Parathyroid adenoma (tissue), 2 donors: ENCODE data around the gene ZMYND8.
A peak's percentile ranks its signal among the peaks of the same experiment; 100 is the strongest.

Experiments used
- H2AFZ ChIP-seq: fragments of 300-600 bp; sonication (generic); one replicate; pipeline ENCODE4 v1.7.0; 2017; ENCODE audit warnings: antibody characterized with exemption, mild to moderate bottlenecking
- H3K27ac ChIP-seq: fragments of 300-600 bp; sonication (generic); one replicate; pipeline ENCODE4 v1.7.0; 2017
- H3K27me3 ChIP-seq: fragments of 300-600 bp; sonication (generic); one replicate; pipeline ENCODE4 v1.7.0; 2017; ENCODE audit warnings: low read length; ENCODE audit not compliant: control insufficient read depth, insufficient read depth
- H3K36me3 ChIP-seq: fragments of 300-600 bp; sonication (generic); one replicate; pipeline ENCODE4 v1.7.0; 2017; ENCODE audit warnings: low read length; ENCODE audit not compliant: control insufficient read depth, insufficient read depth
- H3K4me1 ChIP-seq: fragments of 300-600 bp; sonication (generic); one replicate; pipeline ENCODE4 v1.7.0; 2017; ENCODE audit warnings: control low read depth
- H3K4me2 ChIP-seq: fragments of 300-600 bp; sonication (generic); one replicate; pipeline ENCODE4 v1.7.0; 2017; ENCODE audit warnings: low read length
- H3K4me3 ChIP-seq: fragments of 300-600 bp; sonication (generic); one replicate; pipeline ENCODE4 v1.7.0; 2017; ENCODE audit warnings: low read depth, low read length
- H3K79me2 ChIP-seq: fragments of 300-600 bp; sonication (generic); one replicate; pipeline ENCODE4 v1.7.0; 2017; ENCODE audit warnings: control low read depth
- H3K9ac ChIP-seq: fragments of 300-600 bp; sonication (generic); one replicate; pipeline ENCODE4 v1.7.0; 2017; ENCODE audit warnings: mild to moderate bottlenecking
- H3K9me3 ChIP-seq: fragments of 300-600 bp; sonication (generic); one replicate; pipeline ENCODE4 v1.7.0; 2017; ENCODE audit warnings: low read length; ENCODE audit not compliant: control insufficient read depth
- TF ChIP-seq, protein P1 (sequence below): fragments of 300-600 bp; sonication (generic); IDR thresholded peaks from one replicate; pipeline ENCODE4 v1.7.0; 2017; ENCODE audit warnings: antibody characterized with exemption, mild to moderate bottlenecking
- donor health status: primary hyperparathyroidism.

The ZMYND8 gene

DNA sequence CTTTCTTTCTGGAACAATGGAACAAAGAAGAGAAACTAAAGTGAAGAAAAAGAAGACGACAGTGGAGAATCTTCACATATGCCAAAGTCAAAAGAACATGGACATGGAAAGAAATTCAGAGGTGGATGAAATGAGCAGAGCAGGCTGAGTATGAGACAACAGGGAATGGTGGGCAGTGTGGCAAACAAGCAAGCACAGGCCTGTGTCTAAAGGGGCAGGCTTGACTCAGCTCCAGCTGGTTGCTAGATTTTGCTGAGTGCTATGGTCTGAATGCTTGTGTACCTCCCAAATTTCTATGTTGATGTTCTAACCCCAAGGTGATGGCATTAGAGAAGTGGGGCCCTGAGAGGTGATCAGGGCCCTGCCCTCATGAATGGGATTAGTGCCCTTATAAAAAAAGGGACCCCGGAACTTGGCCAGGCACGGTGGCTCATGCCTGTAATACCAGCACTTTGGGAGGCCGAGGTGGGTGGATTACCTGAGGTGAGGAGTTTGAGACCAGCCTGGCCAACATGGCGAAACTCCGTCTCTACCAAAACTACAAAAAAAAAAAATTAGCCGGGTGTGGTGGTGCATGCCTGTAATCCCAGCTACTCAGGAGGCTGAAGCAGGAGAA, 49.6 kb downstream of the ZMYND8 start:
- H3K9ac ChIP-seq: no peak overlapping the region
- H3K4me3 ChIP-seq: no peak overlapping the region
- no peaks in the 10 kb centered on the region for H3K9me3 ChIP-seq
- no peak overlapping the region for H3K4me2 ChIP-seq
- no peak overlapping the region for H3K27ac ChIP-seq
- TF ChIP-seq, protein P1, sequence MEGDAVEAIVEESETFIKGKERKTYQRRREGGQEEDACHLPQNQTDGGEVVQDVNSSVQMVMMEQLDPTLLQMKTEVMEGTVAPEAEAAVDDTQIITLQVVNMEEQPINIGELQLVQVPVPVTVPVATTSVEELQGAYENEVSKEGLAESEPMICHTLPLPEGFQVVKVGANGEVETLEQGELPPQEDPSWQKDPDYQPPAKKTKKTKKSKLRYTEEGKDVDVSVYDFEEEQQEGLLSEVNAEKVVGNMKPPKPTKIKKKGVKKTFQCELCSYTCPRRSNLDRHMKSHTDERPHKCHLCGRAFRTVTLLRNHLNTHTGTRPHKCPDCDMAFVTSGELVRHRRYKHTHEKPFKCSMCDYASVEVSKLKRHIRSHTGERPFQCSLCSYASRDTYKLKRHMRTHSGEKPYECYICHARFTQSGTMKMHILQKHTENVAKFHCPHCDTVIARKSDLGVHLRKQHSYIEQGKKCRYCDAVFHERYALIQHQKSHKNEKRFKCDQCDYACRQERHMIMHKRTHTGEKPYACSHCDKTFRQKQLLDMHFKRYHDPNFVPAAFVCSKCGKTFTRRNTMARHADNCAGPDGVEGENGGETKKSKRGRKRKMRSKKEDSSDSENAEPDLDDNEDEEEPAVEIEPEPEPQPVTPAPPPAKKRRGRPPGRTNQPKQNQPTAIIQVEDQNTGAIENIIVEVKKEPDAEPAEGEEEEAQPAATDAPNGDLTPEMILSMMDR: no peak
- H3K36me3 ChIP-seq: no peaks in the 10 kb centered on the region
- H3K4me1 ChIP-seq: peaks cover 24% of the 10 kb centered on the region
- H3K79me2 ChIP-seq: peaks cover 66% of the 10 kb centered on the region
- no peaks in the 10 kb centered on the region for H3K27me3 ChIP-seq
- no peak overlapping the region for H2AFZ ChIP-seq

- no peaks in the 10 kb centered on the region for H3K36me3 ChIP-seq
- H3K79me2 ChIP-seq: peaks cover 61% of the 10 kb centered on the region
- H3K9ac ChIP-seq: no peak overlapping the region
- H2AFZ ChIP-seq: no peak overlapping the region
- no peak overlapping the region for H3K4me2 ChIP-seq
- peaks cover 24% of the 10 kb centered on the region for H3K4me1 ChIP-seq
- TF ChIP-seq, protein P1: no peak
- H3K27ac ChIP-seq: no peak overlapping the region
- no peaks in the 10 kb centered on the region for H3K27me3 ChIP-seq
- H3K9me3 ChIP-seq: no peaks in the 10 kb centered on the region
- H3K4me3 ChIP-seq: no peak overlapping the region
These were observed 50.4 kb downstream of the ZMYND8 start for GRCh38 chr20:47306095-47306494.

DNA sequence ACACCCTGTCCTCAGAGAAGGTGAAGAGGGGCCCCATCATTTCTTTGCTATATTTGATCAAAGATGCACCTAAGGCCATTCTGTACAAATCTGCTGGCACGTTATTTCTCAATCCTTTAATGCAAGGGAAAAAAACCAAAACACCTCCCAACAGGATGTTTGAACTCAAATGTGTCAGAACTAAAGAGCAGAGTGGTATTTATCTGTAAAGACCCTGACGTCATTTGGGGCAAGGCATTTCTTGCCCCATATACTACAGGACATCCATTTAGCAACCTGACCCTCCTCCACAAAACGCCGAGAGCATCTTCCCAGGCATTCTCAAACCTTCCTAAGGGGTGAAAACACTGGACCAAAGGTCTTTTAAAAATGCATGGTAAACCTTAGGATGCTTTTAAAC, 50.8 kb downstream of the ZMYND8 start:
- H3K4me3 ChIP-seq: no peak overlapping the region
- peaks cover 24% of the 10 kb centered on the region for H3K4me1 ChIP-seq
- no peak overlapping the region for H3K27ac ChIP-seq
- H3K27me3 ChIP-seq: no peaks in the 10 kb centered on the region
- no peaks in the 10 kb centered on the region for H3K36me3 ChIP-seq
- H3K9ac ChIP-seq: no peak overlapping the region
- no peak overlapping the region for H3K4me2 ChIP-seq
- no peak overlapping the region for H2AFZ ChIP-seq
- peaks cover 60% of the 10 kb centered on the region for H3K79me2 ChIP-seq
- H3K9me3 ChIP-seq: no peaks in the 10 kb centered on the region
- TF ChIP-seq, protein P1: no peak

- Histone ChIP-seq H3K4me1 (peaks cover 24% of the 10 kb centered on the region), H3K36me3 (no peaks in the 10 kb centered on the region), H2AFZ (no peak overlapping the region), H3K27me3 (no peaks in the 10 kb centered on the region), H3K79me2 (peaks cover 58% of the 10 kb centered on the region), H3K9me3 (no peaks in the 10 kb centered on the region), H3K4me2 (no peak overlapping the region), H3K9ac (no peak overlapping the region), H3K4me3 (no peak overlapping the region), H3K27ac (peak overlapping the region; percentile 43)
- TF ChIP-seq, protein P1: no peak
These were observed 52.2 kb downstream of the ZMYND8 start for GRCh38 chr20:47304287-47304686.

GRCh38 chr20:47303736-47304135, 52.8 kb downstream of the ZMYND8 start:
- H3K9ac ChIP-seq: no peak overlapping the region
- H3K9me3 ChIP-seq: no peaks in the 10 kb centered on the region
- H3K4me2 ChIP-seq: peak overlapping the region; percentile 5
- H3K27ac ChIP-seq: peak overlapping the region; percentile 43
- H3K4me3 ChIP-seq: no peak overlapping the region
- no peaks in the 10 kb centered on the region for H3K36me3 ChIP-seq
- H3K4me1 ChIP-seq: peaks cover 24% of the 10 kb centered on the region
- H3K27me3 ChIP-seq: no peaks in the 10 kb centered on the region
- peaks cover 52% of the 10 kb centered on the region for H3K79me2 ChIP-seq
- H2AFZ ChIP-seq: peak overlapping the region; percentile 25
- TF ChIP-seq, protein P1: peak; percentile 11
